ENCODE results near the gene PEAK3.

GRCh38 chr19:2268480-2268830 is 13.5 kb downstream of the PEAK3 start:
- TF ChIP-seq CTCF (IDR thresholded peaks at IDR 0.05; ENCODE audit: poor library complexity) (no peak), EZH2phosphoT487 (IDR thresholded peaks at IDR 0.05; ENCODE audit: low read depth, severe bottlenecking, unreplicated experiment) (no peak), EZH2 (IDR thresholded peaks at IDR 0.05; ENCODE audit: borderline replicate concordance) (no peak)

All from hepatocyte (in vitro differentiated cells).